Measurements from ENCODE around the gene UBAP1. TPM values are rescaled to one million over a fixed set of nuclear protein-coding genes. Genes with fewer than 3 reads are reported as not detected.
A peak's percentile ranks its signal among the peaks of the same experiment; 100 is the strongest.

UBAP1 gene
- total and polyA plus RNA-seq, 9 of the 15 experiments (the other 6 are each of a cell fraction or from before 2014, with no cell fraction given), result 1.3 to 33.4 (median 16.5) TPM

GRCh38 chr9:34253460-34253837 is 74.6 kb downstream of the UBAP1 start:
- Histone ChIP-seq H3K4me2 (ENCODE audit: insufficient read depth, low read length) (no peak overlapping the region), H3K4me1 (replicated peaks in 1 of 2; ENCODE audit: control insufficient read depth in 2 of 2, insufficient read depth in 2 of 2, low read length in 2 of 2) (peaks cover 0 to 4% of the 10 kb centered on the region in 2 experiments; a peak in 2 of 5 replicates), H3K27ac (ENCODE audit: extremely low read depth, low read depth, low read length) (no peak overlapping the region), H2AFZ (ENCODE audit: low read depth, low read length) (no peak overlapping the region), H3K9me1 (ENCODE audit: control insufficient read depth, insufficient read depth, low read length) (no peaks in the 10 kb centered on the region), H4K20me1 (replicated peaks; ENCODE audit: control insufficient read depth, insufficient read depth, low read length) (no peaks in the 10 kb centered on the region; the same call in 1 of the 2 replicates), H3K27me3 (ENCODE audit: control insufficient read depth in 2 of 2, insufficient read depth in 2 of 2, low read length in 2 of 2) (no peaks in the 10 kb centered on the region), H3K36me3 (ENCODE audit: control insufficient read depth, insufficient read depth, low read length) (peaks cover 85% of the 10 kb centered on the region; the same call in 2 of the 3 replicates), H3K79me2 (ENCODE audit: control insufficient read depth, insufficient read depth, low read length) (no peaks in the 10 kb centered on the region), H3K4me3 (no peak overlapping the region), H3K9ac (ENCODE audit: insufficient read depth in 1 of 2, low read depth in 2 of 2, low read length in 2 of 2) (no peak overlapping the region), H3K9me3 (replicated peaks; ENCODE audit: control insufficient read depth, insufficient read depth, low read depth, low read length) (no peaks in the 10 kb centered on the region)
- ATAC-seq (peak; percentile 49), FAIRE-seq (no peak), DNase-seq (ENCODE audit: extremely low read depth in 1 of 4, low spot score in 3 of 4) (no peak)
- ChIA-PET CTCF (ENCODE audit: low intra/inter-chr PET ratio) (interaction anchor here (0.6 kb wide), 1 partner anchor 256 kb away, joined by 3 read pairs; no protein-coding TSS in a partner anchor), POLR2A (interaction anchor here (1.3 kb wide), 1 partner anchor 35 kb away, joined by 3 read pairs; no protein-coding TSS in a partner anchor)
- in situ Hi-C loops (cut with MboI), result no loop called here
- BruUV-seq (replicated peaks), result no TSS peak
- intact Hi-C loops (cut with micrococcal nuclease), result loop anchor here (2.0 to 10.0 kb wide), 3 partner anchors 129 to 243 kb away; partner anchors contain the start of gene DCAF12
- WGBS (ENCODE audit: insufficient coverage, low coverage, missing lambda C conversion rate), result 86% methylated on average over 3 of the region's 3 CpGs
- TF ChIP-seq NFE2 (IDR thresholded peaks at IDR 0.05; ENCODE audit: low read depth) (no peak), MAZ (CRISPR knock-in tag; conservative IDR thresholded peaks at IDR 0.05 in 1 of 2, IDR thresholded peaks at IDR 0.05 in 1 of 2) (0 out of 4 replicates have a peak, but pooled peaks of 1 of the 2 experiments have one; percentile 4), TCF7 (IDR thresholded peaks at IDR 0.05; ENCODE audit: borderline replicate concordance) (no peak), CTCF (IDR thresholded peaks at IDR 0.05 in 2 of 3, conservative IDR thresholded peaks at IDR 0.05 in 1 of 3; ENCODE audit: insufficient read depth in 2 of 3, low read depth in 1 of 3, low read length in 3 of 3) (peak in 2 of 3 experiments; percentile 8 to 20; a peak in 1 of 6 replicates), RFX7 (CRISPR knock-in tag; IDR thresholded peaks at IDR 0.05) (no peak), ZNF408 (CRISPR knock-in tag; IDR thresholded peaks at IDR 0.05; ENCODE audit: low read depth) (no peak), RAD21 (CRISPR knock-in tag; conservative IDR thresholded peaks at IDR 0.05 in 1 of 2, IDR thresholded peaks at IDR 0.05 in 1 of 2) (peak in 1 of 2 experiments; percentile 27; a peak in 1 of 4 replicates), HDAC6 (IDR thresholded peaks at IDR 0.05; ENCODE audit: low read depth, low read length) (no peak)
